ENCODE data around the gene CMTM8.
"Not testable (repeated sequence)": the region's sequence is repeated elsewhere in the genome, so short reads cannot be mapped to it uniquely, and the experiment has no call there.

CMTM8 gene

DNA sequence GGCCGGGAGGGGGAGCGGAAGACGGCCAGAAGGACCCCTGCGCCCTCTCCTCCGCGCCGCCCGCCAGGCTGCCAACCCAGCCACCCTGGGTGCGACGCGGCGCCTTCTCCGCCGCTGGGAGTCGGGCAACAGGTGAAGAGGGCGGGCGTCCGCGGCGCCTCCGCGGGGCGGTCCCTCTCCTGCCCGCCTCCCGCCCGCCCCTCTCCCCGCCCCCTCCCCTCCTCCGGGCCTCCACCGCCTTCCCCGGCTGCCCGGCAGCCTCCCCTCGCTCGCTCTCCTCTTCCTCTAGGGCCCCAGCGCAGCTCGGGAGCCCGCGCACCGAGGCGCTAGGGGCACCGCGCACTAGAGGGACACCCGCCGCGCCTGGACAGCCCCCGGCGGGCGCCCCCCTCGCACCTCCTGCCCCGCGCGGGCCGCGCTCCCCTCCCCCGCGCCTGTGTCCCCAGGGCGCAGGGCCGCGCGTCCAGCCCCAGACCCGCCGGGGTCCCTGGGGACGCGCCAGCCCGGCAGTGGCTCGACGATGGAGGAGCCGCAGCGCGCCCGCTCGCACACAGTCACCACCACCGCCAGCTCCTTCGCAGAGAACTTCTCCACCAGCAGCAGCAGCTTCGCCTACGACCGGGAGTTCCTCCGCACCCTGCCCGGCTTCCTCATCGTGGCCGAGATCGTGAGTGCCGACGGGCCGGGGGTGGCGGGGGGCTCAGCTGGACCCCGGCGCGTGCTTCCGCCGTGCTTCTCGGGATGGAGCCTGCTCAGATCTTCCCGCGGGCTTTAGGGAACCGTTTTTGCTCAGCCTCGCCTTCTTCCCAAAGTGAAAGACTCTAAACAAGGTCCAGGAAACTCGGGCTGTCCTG lies at the start of gene CMTM8:
CMTM8 (plus strand) TSS at position 228 of the 854 bp plus-strand sequence; CDS start at position 521, 293 bp downstream.
- H3K36me3 ChIP-seq (ENCODE audit: control insufficient read depth, insufficient read depth, low read length) = no peaks in the 10 kb centered on the region
- H3K9ac ChIP-seq (ENCODE audit: low read length) = peak within 1 kb of the TSS; percentile 76
- H3K27me3 ChIP-seq (ENCODE audit: control insufficient read depth, insufficient read depth, low read length) = no peaks in the 10 kb centered on the region
- peak within 1 kb of the TSS; percentile 60 for H3K4me3 ChIP-seq (ENCODE audit: low read length)
- peaks cover 13% of the 10 kb centered on the region for H3K4me1 ChIP-seq (ENCODE audit: control insufficient read depth, insufficient read depth, low read length)
- H3K9me3 ChIP-seq (ENCODE audit: control insufficient read depth, low read length) = no peaks in the 10 kb centered on the region

DNA sequence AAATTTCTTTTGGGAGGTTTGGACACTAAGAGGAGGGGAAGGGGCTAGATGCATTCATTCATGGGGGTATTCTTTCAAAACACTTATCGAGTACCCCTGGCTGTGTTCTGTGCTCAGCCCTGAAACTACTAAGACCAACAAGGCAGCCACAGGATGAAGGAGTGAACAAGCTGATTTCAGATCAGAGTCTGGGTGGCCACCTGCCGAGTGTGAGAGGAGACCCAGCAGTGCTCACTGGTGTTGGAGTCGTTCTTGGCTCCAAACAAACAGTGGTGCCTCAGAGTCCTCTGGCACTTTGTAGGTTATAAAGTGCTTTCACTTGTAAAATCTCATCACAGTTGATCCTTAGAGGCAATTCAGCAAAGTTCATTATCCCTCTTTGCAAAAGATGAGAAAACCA lies 48.8 kb upstream of the CMTM8 start:
- no peak overlapping the region for H3K4me3 ChIP-seq (ENCODE audit: low read length)
- no peaks in the 10 kb centered on the region for H3K9me3 ChIP-seq (ENCODE audit: control insufficient read depth, low read length)
- no peaks in the 10 kb centered on the region for H3K36me3 ChIP-seq (ENCODE audit: control insufficient read depth, insufficient read depth, low read length)
- no peaks in the 10 kb centered on the region for H3K4me1 ChIP-seq (ENCODE audit: control insufficient read depth, insufficient read depth, low read length)
- H3K27me3 ChIP-seq (ENCODE audit: control insufficient read depth, insufficient read depth, low read length) = no peaks in the 10 kb centered on the region
- no peak overlapping the region for H3K9ac ChIP-seq (ENCODE audit: low read length)

- H3K9me3 ChIP-seq (ENCODE audit: control insufficient read depth, low read length); H3K4me3 ChIP-seq (ENCODE audit: low read length); H3K27me3 ChIP-seq (ENCODE audit: control insufficient read depth, insufficient read depth, low read length); H3K9ac ChIP-seq (ENCODE audit: low read length); H3K4me1 ChIP-seq (ENCODE audit: control insufficient read depth, insufficient read depth, low read length); H3K36me3 ChIP-seq (ENCODE audit: control insufficient read depth, insufficient read depth, low read length): not testable (repeated sequence)
Measured at GRCh38 chr3:32190556-32190955, 47.9 kb upstream of the CMTM8 start.

- no peaks in the 10 kb centered on the region for H3K27me3 ChIP-seq (ENCODE audit: control insufficient read depth, insufficient read depth, low read length)
- no peaks in the 10 kb centered on the region for H3K4me1 ChIP-seq (ENCODE audit: control insufficient read depth, insufficient read depth, low read length)
- H3K4me3 ChIP-seq (ENCODE audit: low read length) = no peak overlapping the region
- no peaks in the 10 kb centered on the region for H3K9me3 ChIP-seq (ENCODE audit: control insufficient read depth, low read length)
- H3K9ac ChIP-seq (ENCODE audit: low read length) = no peak overlapping the region
- H3K36me3 ChIP-seq (ENCODE audit: control insufficient read depth, insufficient read depth, low read length) = no peaks in the 10 kb centered on the region
Measured at GRCh38 chr3:32193101-32193500, 45.4 kb upstream of the CMTM8 start.

DNA sequence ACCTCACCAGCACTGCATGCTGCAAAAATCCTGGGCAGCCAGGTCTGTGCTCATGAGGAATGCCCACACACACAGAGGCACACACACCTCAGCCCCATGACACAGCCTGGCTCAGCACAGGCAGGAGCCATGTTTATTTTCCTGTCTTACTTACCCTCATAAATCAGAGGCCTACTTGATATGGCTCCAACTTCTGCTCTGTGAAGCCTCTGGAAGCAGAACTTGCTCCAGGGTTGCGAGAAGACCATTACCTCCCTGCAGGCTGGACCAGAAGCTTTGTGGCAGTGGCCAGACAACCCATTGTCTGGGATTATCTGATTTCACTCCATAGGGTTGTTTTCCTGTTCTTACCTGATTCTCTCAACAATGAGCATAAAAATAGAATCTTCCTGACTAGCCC lies 43.8 kb upstream of the CMTM8 start:
- Histone ChIP-seq H3K4me1 (ENCODE audit: control insufficient read depth, insufficient read depth, low read length) (no peaks in the 10 kb centered on the region), H3K4me3 (ENCODE audit: low read length) (no peak overlapping the region), H3K9me3 (ENCODE audit: control insufficient read depth, low read length) (no peaks in the 10 kb centered on the region), H3K36me3 (ENCODE audit: control insufficient read depth, insufficient read depth, low read length) (no peaks in the 10 kb centered on the region), H3K27me3 (ENCODE audit: control insufficient read depth, insufficient read depth, low read length) (no peaks in the 10 kb centered on the region), H3K9ac (ENCODE audit: low read length) (no peak overlapping the region)

GRCh38 chr3:32195995-32196540 lies 42.4 kb upstream of the CMTM8 start:
- Histone ChIP-seq H3K9ac (ENCODE audit: low read length) (no peak overlapping the region), H3K27me3 (ENCODE audit: control insufficient read depth, insufficient read depth, low read length) (no peaks in the 10 kb centered on the region), H3K4me3 (ENCODE audit: low read length) (no peak overlapping the region), H3K4me1 (ENCODE audit: control insufficient read depth, insufficient read depth, low read length) (no peaks in the 10 kb centered on the region), H3K9me3 (ENCODE audit: control insufficient read depth, low read length) (no peaks in the 10 kb centered on the region), H3K36me3 (ENCODE audit: control insufficient read depth, insufficient read depth, low read length) (no peaks in the 10 kb centered on the region)

- no peak overlapping the region for H3K4me3 ChIP-seq (ENCODE audit: low read length)
- no peaks in the 10 kb centered on the region for H3K36me3 ChIP-seq (ENCODE audit: control insufficient read depth, insufficient read depth, low read length)
- H3K4me1 ChIP-seq (ENCODE audit: control insufficient read depth, insufficient read depth, low read length) = no peaks in the 10 kb centered on the region
- H3K9me3 ChIP-seq (ENCODE audit: control insufficient read depth, low read length) = no peaks in the 10 kb centered on the region
- H3K9ac ChIP-seq (ENCODE audit: low read length) = no peak overlapping the region
- no peaks in the 10 kb centered on the region for H3K27me3 ChIP-seq (ENCODE audit: control insufficient read depth, insufficient read depth, low read length)
Measured at GRCh38 chr3:32197991-32198390, 40.5 kb upstream of the CMTM8 start.

DNA sequence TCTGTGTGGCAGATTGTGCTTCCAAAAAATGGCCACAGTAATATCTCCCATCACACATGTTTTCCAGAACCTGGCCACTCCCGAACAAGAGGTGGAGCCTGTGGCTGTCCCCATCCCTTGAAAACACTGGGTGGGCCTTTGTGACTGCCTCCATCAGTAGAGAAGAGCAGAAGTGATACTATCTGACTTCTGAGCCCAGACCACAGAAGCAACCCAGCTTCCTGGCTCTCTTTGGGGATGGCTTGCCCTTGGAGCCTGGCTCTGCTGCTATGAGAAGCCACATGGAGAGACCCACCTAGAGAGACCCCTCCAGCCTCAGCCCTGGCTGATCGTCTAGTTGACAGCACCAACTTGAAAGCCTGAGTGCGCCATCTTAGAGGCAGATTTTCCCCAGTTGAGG lies 39.8 kb upstream of the CMTM8 start:
- Histone ChIP-seq H3K27me3 (ENCODE audit: control insufficient read depth, insufficient read depth, low read length) (no peaks in the 10 kb centered on the region), H3K4me1 (ENCODE audit: control insufficient read depth, insufficient read depth, low read length) (no peaks in the 10 kb centered on the region), H3K4me3 (ENCODE audit: low read length) (no peak overlapping the region), H3K9me3 (ENCODE audit: control insufficient read depth, low read length) (no peaks in the 10 kb centered on the region), H3K36me3 (ENCODE audit: control insufficient read depth, insufficient read depth, low read length) (no peaks in the 10 kb centered on the region), H3K9ac (ENCODE audit: low read length) (no peak overlapping the region)

- no peaks in the 10 kb centered on the region for H3K27me3 ChIP-seq (ENCODE audit: control insufficient read depth, insufficient read depth, low read length)
- no peak overlapping the region for H3K4me3 ChIP-seq (ENCODE audit: low read length)
Measured at GRCh38 chr3:32200490-32200889, 38.0 kb upstream of the CMTM8 start.

GRCh38 chr3:32200992-32201758 lies 37.3 kb upstream of the CMTM8 start:
- Histone ChIP-seq H3K9ac (ENCODE audit: low read length) (no peak overlapping the region), H3K36me3 (ENCODE audit: control insufficient read depth, insufficient read depth, low read length) (no peaks in the 10 kb centered on the region), H3K9me3 (ENCODE audit: control insufficient read depth, low read length) (no peaks in the 10 kb centered on the region), H3K4me3 (ENCODE audit: low read length) (no peak overlapping the region), H3K4me1 (ENCODE audit: control insufficient read depth, insufficient read depth, low read length) (no peaks in the 10 kb centered on the region), H3K27me3 (ENCODE audit: control insufficient read depth, insufficient read depth, low read length) (no peaks in the 10 kb centered on the region)

More at GRCh38 chr3:32200490-32200889, 38.0 kb upstream of the CMTM8 start:
- Histone ChIP-seq H3K36me3 (ENCODE audit: control insufficient read depth, insufficient read depth, low read length) (no peaks in the 10 kb centered on the region), H3K9me3 (ENCODE audit: control insufficient read depth, low read length) (no peaks in the 10 kb centered on the region), H3K9ac (ENCODE audit: low read length) (no peak overlapping the region), H3K4me1 (ENCODE audit: control insufficient read depth, insufficient read depth, low read length) (no peaks in the 10 kb centered on the region)

DNA sequence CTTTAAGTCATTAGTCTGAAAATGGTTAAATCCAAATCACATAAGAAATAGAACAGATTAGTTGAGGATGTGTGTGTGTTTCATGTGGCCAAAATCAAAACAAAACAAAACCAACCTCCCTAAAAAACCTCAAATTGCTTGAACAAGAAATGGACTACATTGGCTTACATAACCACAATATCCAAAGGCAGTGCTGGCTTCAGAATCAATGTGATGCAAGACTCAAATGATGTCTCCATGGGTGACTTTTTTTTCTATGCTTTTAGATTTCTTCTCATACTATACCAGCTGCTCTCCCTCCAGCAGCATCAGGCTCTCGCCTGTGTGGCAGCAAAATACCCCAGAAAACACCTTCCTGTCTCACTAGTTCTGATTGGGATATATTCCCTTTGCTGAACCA lies 36.0 kb upstream of the CMTM8 start:
- no peak overlapping the region for H3K9ac ChIP-seq (ENCODE audit: low read length)
- no peaks in the 10 kb centered on the region for H3K9me3 ChIP-seq (ENCODE audit: control insufficient read depth, low read length)
- H3K36me3 ChIP-seq (ENCODE audit: control insufficient read depth, insufficient read depth, low read length) = no peaks in the 10 kb centered on the region
- no peak overlapping the region for H3K4me3 ChIP-seq (ENCODE audit: low read length)
- H3K4me1 ChIP-seq (ENCODE audit: control insufficient read depth, insufficient read depth, low read length) = no peaks in the 10 kb centered on the region
- H3K27me3 ChIP-seq (ENCODE audit: control insufficient read depth, insufficient read depth, low read length) = no peaks in the 10 kb centered on the region

- Histone ChIP-seq H3K4me3 (ENCODE audit: low read length) (no peak overlapping the region), H3K36me3 (ENCODE audit: control insufficient read depth, insufficient read depth, low read length) (no peaks in the 10 kb centered on the region), H3K27me3 (ENCODE audit: control insufficient read depth, insufficient read depth, low read length) (no peaks in the 10 kb centered on the region), H3K9me3 (ENCODE audit: control insufficient read depth, low read length) (no peaks in the 10 kb centered on the region), H3K9ac (ENCODE audit: low read length) (no peak overlapping the region), H3K4me1 (ENCODE audit: control insufficient read depth, insufficient read depth, low read length) (no peaks in the 10 kb centered on the region)
Measured at GRCh38 chr3:32203854-32204253, 34.6 kb upstream of the CMTM8 start.

All from mucosa of stomach (tissue), 1 donor.